ENCODE measurements around the gene ANXA7. TPM values are rescaled to one million over a fixed set of nuclear protein-coding genes. Genes with fewer than 3 reads are reported as not detected.

ANXA7 gene
- total RNA-seq, 2 experiments from 2014 or later, result 77.7 to 79.6 TPM

DNA sequence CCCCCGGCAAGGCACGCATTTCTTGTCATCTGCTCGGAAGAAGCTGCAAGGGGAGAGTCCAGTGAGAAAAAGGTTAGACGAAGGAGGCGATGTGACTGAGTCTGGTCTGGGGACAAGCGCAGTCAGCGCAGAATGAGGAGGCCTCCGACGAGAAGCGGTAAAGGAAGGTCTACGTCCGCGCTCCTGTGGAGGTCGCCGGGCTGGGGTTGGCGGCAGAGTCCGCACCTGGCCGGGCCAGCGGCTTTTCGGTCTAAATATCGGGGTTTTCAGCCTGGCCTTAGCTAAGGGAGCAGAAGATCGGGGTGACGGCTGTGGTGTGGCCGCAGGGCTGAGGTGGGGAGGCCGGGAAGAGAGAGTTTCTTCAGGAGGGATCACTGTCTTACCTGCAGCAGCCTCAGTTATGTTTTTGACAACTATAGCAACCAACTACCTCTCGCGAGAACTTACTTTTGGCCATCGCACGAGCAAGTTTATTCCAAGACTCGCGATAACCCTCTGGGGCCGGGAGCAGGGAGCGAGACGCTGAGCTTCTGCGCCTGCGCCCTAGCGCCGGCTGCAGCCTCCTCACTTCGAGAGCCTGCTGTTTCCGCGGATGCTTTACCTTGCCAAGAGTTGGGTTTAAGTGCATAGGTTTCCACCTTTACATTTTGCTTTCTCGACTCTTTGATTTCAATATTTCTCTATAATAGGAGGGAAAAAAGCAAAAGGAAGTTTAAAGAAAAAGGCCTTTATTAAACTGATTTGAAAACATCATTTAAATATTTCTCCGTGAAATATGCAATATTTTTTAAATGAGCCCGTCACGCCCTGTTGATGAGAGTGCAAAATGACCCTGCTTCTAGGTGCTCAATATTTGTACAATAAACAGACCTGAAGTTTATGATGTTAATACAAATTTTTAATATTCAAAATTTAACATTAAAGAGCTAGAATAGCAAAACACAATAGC lies 55.3 kb downstream of the ANXA7 start, which contains the start of gene CFAP70:
Gene CFAP70, minus strand, starts transcription at position 534 of the 949 bp plus-strand sequence. CDS start 4,068 bp downstream, outside the sequence.
- Histone ChIP-seq H3K9me3 (ENCODE audit: control insufficient read depth in 1 of 2, insufficient read depth in 1 of 2, low read length in 2 of 2) (no peaks in the 10 kb centered on the region), H3K27ac (ENCODE audit: low read depth in 1 of 2, low read length in 2 of 2) (peak within 1 kb of the TSS; percentile 75 to 83), H3K36me3 (ENCODE audit: insufficient read depth, low read length) (no peaks in the 10 kb centered on the region), H3K4me3 (ENCODE audit: low read length) (peak within 1 kb of the TSS; percentile 82), H3K27me3 (ENCODE audit: control insufficient read depth in 1 of 2, insufficient read depth in 2 of 2, low read length in 2 of 2) (no peaks in the 10 kb centered on the region), H3K4me1 (ENCODE audit: insufficient read depth, low read length) (peaks cover 7% of the 10 kb centered on the region)
- ATAC-seq (ENCODE audit: poor library complexity), result peak; percentile 98
- ChIA-PET CTCF (interaction anchor here (0.7 kb wide), 1 partner anchor 133 kb away, joined by 3 read pairs; no protein-coding TSS in a partner anchor), POLR2A (interaction anchor here (0.6 to 3.0 kb wide), 12 partner anchors 12 to 1302 kb away, joined by 3 to 18 read pairs (median 3); partner anchors contain the start of genes DNAJC9, MRPS16 and PPP3CB)
- Mint-ChIP-seq H3K9me3 (no peaks in the 10 kb centered on the region), H3K27ac (peak within 1 kb of the TSS; percentile 95), H3K36me3 (ENCODE audit: low read depth) (peaks cover 6% of the 10 kb centered on the region), H3K27me3 (no peaks in the 10 kb centered on the region), H3K4me3 (peak within 1 kb of the TSS; percentile 98), H3K4me1 (ENCODE audit: low read depth) (peaks cover 24% of the 10 kb centered on the region)
- DNase-seq, result peak; percentile 85 to 98 (median 92)
- TF ChIP-seq, protein P1, sequence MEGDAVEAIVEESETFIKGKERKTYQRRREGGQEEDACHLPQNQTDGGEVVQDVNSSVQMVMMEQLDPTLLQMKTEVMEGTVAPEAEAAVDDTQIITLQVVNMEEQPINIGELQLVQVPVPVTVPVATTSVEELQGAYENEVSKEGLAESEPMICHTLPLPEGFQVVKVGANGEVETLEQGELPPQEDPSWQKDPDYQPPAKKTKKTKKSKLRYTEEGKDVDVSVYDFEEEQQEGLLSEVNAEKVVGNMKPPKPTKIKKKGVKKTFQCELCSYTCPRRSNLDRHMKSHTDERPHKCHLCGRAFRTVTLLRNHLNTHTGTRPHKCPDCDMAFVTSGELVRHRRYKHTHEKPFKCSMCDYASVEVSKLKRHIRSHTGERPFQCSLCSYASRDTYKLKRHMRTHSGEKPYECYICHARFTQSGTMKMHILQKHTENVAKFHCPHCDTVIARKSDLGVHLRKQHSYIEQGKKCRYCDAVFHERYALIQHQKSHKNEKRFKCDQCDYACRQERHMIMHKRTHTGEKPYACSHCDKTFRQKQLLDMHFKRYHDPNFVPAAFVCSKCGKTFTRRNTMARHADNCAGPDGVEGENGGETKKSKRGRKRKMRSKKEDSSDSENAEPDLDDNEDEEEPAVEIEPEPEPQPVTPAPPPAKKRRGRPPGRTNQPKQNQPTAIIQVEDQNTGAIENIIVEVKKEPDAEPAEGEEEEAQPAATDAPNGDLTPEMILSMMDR (IDR thresholded peaks at IDR 0.05), result no peak
- intact Hi-C loops (cut with DNase I, micrococcal nuclease), result loop anchor here (2.0 to 5.0 kb wide), 5 partner anchors 56 to 269 kb away; partner anchors contain the start of genes MRPS16 (in 2 of the 2), ANXA7 (in 1 of the 2) and P4HA1 (in 1 of the 2)

DNA sequence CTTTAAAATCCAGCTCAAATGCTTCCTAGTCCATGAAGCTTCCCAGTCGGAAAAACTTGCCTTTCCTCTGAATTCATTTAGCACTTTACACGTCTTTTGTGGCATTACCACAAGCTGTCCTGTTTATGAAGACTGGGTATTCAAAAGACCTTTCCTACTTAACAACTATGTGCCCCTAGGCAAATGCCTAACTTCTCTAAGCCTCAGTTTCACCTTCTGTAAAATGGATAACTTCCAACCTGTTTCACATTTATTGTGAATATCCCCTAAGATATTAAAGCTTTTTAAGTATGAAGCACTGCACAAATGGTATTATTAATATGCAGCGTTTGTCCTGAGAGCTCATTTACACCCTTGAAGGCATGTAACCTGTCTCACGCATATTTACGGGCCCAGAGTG lies 56.0 kb downstream of the ANXA7 start:
- no peak for DNase-seq

DNA sequence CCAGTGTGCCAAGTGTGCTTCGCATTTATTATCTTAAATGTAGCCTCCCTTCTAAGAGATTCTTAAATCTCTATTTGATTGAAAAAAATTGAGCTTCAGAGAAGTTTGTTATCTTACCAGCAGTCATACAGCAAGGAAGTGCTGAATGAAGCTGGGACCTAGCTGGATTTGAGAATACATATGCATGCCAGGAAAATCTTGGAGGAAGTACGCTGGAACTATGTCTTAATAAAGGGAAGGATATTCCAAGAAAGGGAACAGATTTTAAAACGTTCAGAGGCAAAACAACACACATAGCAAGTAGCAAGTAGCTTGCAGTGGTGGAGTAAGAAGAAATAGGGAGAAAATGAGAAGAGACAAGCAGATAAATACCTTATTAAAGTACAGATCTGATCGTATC lies 56.7 kb downstream of the ANXA7 start:
- POLR2A ChIA-PET, result interaction anchor here (0.9 to 3.0 kb wide), 4 partner anchors 56 to 139 kb away, joined by 4 to 18 read pairs (median 8); partner anchors contain the start of genes ANXA7, DNAJC9, MRPS16 and PPP3CB
- Mint-ChIP-seq H3K27ac (peak overlapping the region; percentile 40), H3K27me3 (no peaks in the 10 kb centered on the region), H3K9me3 (no peaks in the 10 kb centered on the region), H3K36me3 (ENCODE audit: low read depth) (peaks cover 6% of the 10 kb centered on the region), H3K4me3 (peak overlapping the region; percentile 74), H3K4me1 (ENCODE audit: low read depth) (peaks cover 24% of the 10 kb centered on the region)
- H3K36me3 ChIP-seq (ENCODE audit: insufficient read depth, low read length), result no peaks in the 10 kb centered on the region
- intact Hi-C loops (cut with DNase I, micrococcal nuclease), result loop anchor here in 1 of 2 experiments (5.0 kb wide), 3 partner anchors 105 to 270 kb away; partner anchors contain the start of genes MRPS16 and P4HA1
- H3K27me3 ChIP-seq (ENCODE audit: control insufficient read depth in 1 of 2, insufficient read depth in 2 of 2, low read length in 2 of 2), result no peaks in the 10 kb centered on the region
- DNase-seq (no peak), ATAC-seq (ENCODE audit: poor library complexity) (no peak)
- CTCF ChIA-PET, result no interaction called here
- no peaks in the 10 kb centered on the region for H3K9me3 ChIP-seq (ENCODE audit: control insufficient read depth in 1 of 2, insufficient read depth in 1 of 2, low read length in 2 of 2)
- TF ChIP-seq, protein P1 (IDR thresholded peaks at IDR 0.05), result no peak
- H3K4me1 ChIP-seq (ENCODE audit: insufficient read depth, low read length), result peaks cover 7% of the 10 kb centered on the region
- H3K27ac ChIP-seq (ENCODE audit: low read depth in 1 of 2, low read length in 2 of 2), result no peak overlapping the region
- H3K4me3 ChIP-seq (ENCODE audit: low read length), result no peak overlapping the region

More for the DNA sequence above, 56.0 kb downstream of the ANXA7 start:
- peaks cover 24% of the 10 kb centered on the region for H3K4me1 Mint-ChIP-seq (ENCODE audit: low read depth)
- no peaks in the 10 kb centered on the region for H3K27me3 Mint-ChIP-seq
- intact Hi-C loops (cut with DNase I, micrococcal nuclease), result loop anchor here (2.0 to 5.0 kb wide), 5 partner anchors 57 to 269 kb away; partner anchors contain the start of genes MRPS16 (in 2 of the 2), ANXA7 (in 1 of the 2) and P4HA1 (in 1 of the 2)
- H3K4me3 ChIP-seq (ENCODE audit: low read length), result peak overlapping the region; percentile 82
- TF ChIP-seq, protein P1 (IDR thresholded peaks at IDR 0.05), result no peak
- no peaks in the 10 kb centered on the region for H3K9me3 ChIP-seq (ENCODE audit: control insufficient read depth in 1 of 2, insufficient read depth in 1 of 2, low read length in 2 of 2)
- peak overlapping the region; percentile 75 to 83 for H3K27ac ChIP-seq (ENCODE audit: low read depth in 1 of 2, low read length in 2 of 2)
- POLR2A ChIA-PET, result interaction anchor here (0.6 to 3.0 kb wide), 7 partner anchors 13 to 1090 kb away, joined by 3 to 18 read pairs (median 4); partner anchors contain the start of genes ANXA7, DNAJC9, MRPS16 and PPP3CB
- H3K4me3 Mint-ChIP-seq, result peak overlapping the region; percentile 98
- H3K27me3 ChIP-seq (ENCODE audit: control insufficient read depth in 1 of 2, insufficient read depth in 2 of 2, low read length in 2 of 2), result no peaks in the 10 kb centered on the region
- CTCF ChIA-PET, result no interaction called here
- ATAC-seq (ENCODE audit: poor library complexity), result no peak
- peaks cover 7% of the 10 kb centered on the region for H3K4me1 ChIP-seq (ENCODE audit: insufficient read depth, low read length)
- H3K27ac Mint-ChIP-seq, result peak overlapping the region; percentile 95
- no peaks in the 10 kb centered on the region for H3K9me3 Mint-ChIP-seq
- H3K36me3 ChIP-seq (ENCODE audit: insufficient read depth, low read length), result no peaks in the 10 kb centered on the region
- peaks cover 6% of the 10 kb centered on the region for H3K36me3 Mint-ChIP-seq (ENCODE audit: low read depth)
